Measurements from ENCODE around the gene SPTBN1. TPM values are rescaled to one million over a fixed set of nuclear protein-coding genes. Genes with fewer than 3 reads are reported as not detected.
"Not testable (repeated sequence)": the region's sequence is repeated elsewhere in the genome, so short reads cannot be mapped to it uniquely, and the experiment has no call there.

Gene SPTBN1
- total RNA-seq, 1 experiment from 2014 or later = 171 TPM

GRCh38 chr2:54514822-54515569 lies 58.9 kb downstream of the SPTBN1 start:
- ChIA-PET POLR2A (interaction anchor here (0.7 kb wide), 1 partner anchor 150 kb away, joined by 3 read pairs; no protein-coding TSS in a partner anchor), CTCF (interaction anchor here (0.7 to 1.4 kb wide), 2 partner anchors 190 to 381 kb away, joined by 3 to 7 read pairs; no protein-coding TSS in a partner anchor)
- Mint-ChIP-seq H3K36me3 (ENCODE audit: insufficient read depth, unreplicated experiment) (no peaks in the 10 kb centered on the region), H3K27ac (ENCODE audit: low read depth, unreplicated experiment) (no peak overlapping the region), H3K9me3 (ENCODE audit: unreplicated experiment) (no peaks in the 10 kb centered on the region), H3K4me3 (ENCODE audit: unreplicated experiment) (no peak overlapping the region), H3K4me1 (ENCODE audit: insufficient read depth, unreplicated experiment) (peaks cover 4% of the 10 kb centered on the region), H3K27me3 (ENCODE audit: insufficient read depth, unreplicated experiment) (no peaks in the 10 kb centered on the region)
- no peak for DNase-seq (ENCODE audit: unreplicated experiment)
- no peak for TF ChIP-seq CTCF (IDR thresholded peaks at IDR 0.05; ENCODE audit: unreplicated experiment)
- intact Hi-C loops (cut with micrococcal nuclease) = no loop called here
- BruUV-seq (replicated peaks) = no TSS peak

- intact Hi-C loops (cut with micrococcal nuclease) = no loop called here
- Mint-ChIP-seq H3K27me3 (ENCODE audit: insufficient read depth, unreplicated experiment) (no peaks in the 10 kb centered on the region), H3K27ac (ENCODE audit: low read depth, unreplicated experiment) (no peak overlapping the region), H3K9me3 (ENCODE audit: unreplicated experiment) (no peaks in the 10 kb centered on the region), H3K4me3 (ENCODE audit: unreplicated experiment) (no peak overlapping the region), H3K36me3 (ENCODE audit: insufficient read depth, unreplicated experiment) (no peaks in the 10 kb centered on the region), H3K4me1 (ENCODE audit: insufficient read depth, unreplicated experiment) (peaks cover 9% of the 10 kb centered on the region)
- no peak for TF ChIP-seq CTCF (IDR thresholded peaks at IDR 0.05; ENCODE audit: unreplicated experiment)
- ChIA-PET CTCF (interaction anchor here (1.4 to 1.7 kb wide), 3 partner anchors 14 to 410 kb away, joined by 5 to 9 read pairs (median 7); no protein-coding TSS in a partner anchor), POLR2A (interaction anchor here (0.6 to 1.2 kb wide), 2 partner anchors 42 to 107 kb away, joined by 3 read pairs; no protein-coding TSS in a partner anchor)
- DNase-seq (ENCODE audit: unreplicated experiment) = no peak
- BruUV-seq (replicated peaks) = no TSS peak
Observed at GRCh38 chr2:54516842-54517241, 60.7 kb downstream of the SPTBN1 start.

GRCh38 chr2:54518016-54518415 lies 61.9 kb downstream of the SPTBN1 start:
- CTCF ChIA-PET = interaction anchor here (1.4 to 1.6 kb wide), 2 partner anchors 187 to 411 kb away, joined by 7 to 9 read pairs; no protein-coding TSS in a partner anchor
- H3K4me1 Mint-ChIP-seq (ENCODE audit: insufficient read depth, unreplicated experiment) = peaks cover 14% of the 10 kb centered on the region
- intact Hi-C loops (cut with micrococcal nuclease) = not testable (repeated sequence)

GRCh38 chr2:54518430-54518829 lies 62.3 kb downstream of the SPTBN1 start:
- no peaks in the 10 kb centered on the region for H3K36me3 Mint-ChIP-seq (ENCODE audit: insufficient read depth, unreplicated experiment)
- intact Hi-C loops (cut with micrococcal nuclease) = no loop called here
- BruUV-seq (replicated peaks) = no TSS peak
- ChIA-PET CTCF (interaction anchor here (0.7 to 8.3 kb wide), 3 partner anchors 121 to 187 kb away, joined by 5 to 103 read pairs (median 7); no protein-coding TSS in a partner anchor), POLR2A (interaction anchor here (1.2 kb wide), 1 partner anchor 38 kb away, joined by 4 read pairs; no protein-coding TSS in a partner anchor)
- H3K27me3 Mint-ChIP-seq (ENCODE audit: insufficient read depth, unreplicated experiment) = no peaks in the 10 kb centered on the region
- no peak overlapping the region for H3K27ac Mint-ChIP-seq (ENCODE audit: low read depth, unreplicated experiment)
- no peaks in the 10 kb centered on the region for H3K9me3 Mint-ChIP-seq (ENCODE audit: unreplicated experiment)
- TF ChIP-seq CTCF (IDR thresholded peaks at IDR 0.05; ENCODE audit: unreplicated experiment) = no peak
- H3K4me3 Mint-ChIP-seq (ENCODE audit: unreplicated experiment) = no peak overlapping the region
- H3K4me1 Mint-ChIP-seq (ENCODE audit: insufficient read depth, unreplicated experiment) = peaks cover 14% of the 10 kb centered on the region
- DNase-seq (ENCODE audit: unreplicated experiment) = no peak

More at GRCh38 chr2:54518016-54518415, 61.9 kb downstream of the SPTBN1 start:
- not testable (repeated sequence) for H3K27me3 Mint-ChIP-seq (ENCODE audit: insufficient read depth, unreplicated experiment); H3K4me3 Mint-ChIP-seq (ENCODE audit: unreplicated experiment); DNase-seq (ENCODE audit: unreplicated experiment); H3K9me3 Mint-ChIP-seq (ENCODE audit: unreplicated experiment); BruUV-seq (replicated peaks); H3K36me3 Mint-ChIP-seq (ENCODE audit: insufficient read depth, unreplicated experiment); H3K27ac Mint-ChIP-seq (ENCODE audit: low read depth, unreplicated experiment)
- POLR2A ChIA-PET = interaction anchor here (1.2 kb wide), 1 partner anchor 106 kb away, joined by 3 read pairs; no protein-coding TSS in a partner anchor
